Measurements from ENCODE around the gene RNF13.

DNA sequence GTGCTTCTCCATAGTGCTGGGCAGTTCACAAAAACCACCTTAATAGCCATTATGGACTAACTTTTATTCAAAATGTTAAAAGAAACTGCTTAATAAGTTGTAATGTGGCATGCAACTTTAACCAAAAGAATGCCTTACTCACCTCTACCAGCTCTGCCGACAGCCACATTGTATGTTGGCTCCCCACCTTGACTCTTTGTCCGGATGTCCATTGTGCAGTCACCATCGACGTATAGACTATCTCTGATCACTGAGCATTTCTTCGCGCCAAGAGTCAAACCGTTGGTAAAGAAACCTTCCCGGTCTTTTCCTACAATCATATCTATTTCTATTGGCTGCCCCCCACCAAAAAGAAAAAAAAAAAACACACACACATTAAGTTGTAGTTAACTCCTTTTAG, 155.2 kb downstream of the RNF13 start:
- TF ChIP-seq, protein P1, sequence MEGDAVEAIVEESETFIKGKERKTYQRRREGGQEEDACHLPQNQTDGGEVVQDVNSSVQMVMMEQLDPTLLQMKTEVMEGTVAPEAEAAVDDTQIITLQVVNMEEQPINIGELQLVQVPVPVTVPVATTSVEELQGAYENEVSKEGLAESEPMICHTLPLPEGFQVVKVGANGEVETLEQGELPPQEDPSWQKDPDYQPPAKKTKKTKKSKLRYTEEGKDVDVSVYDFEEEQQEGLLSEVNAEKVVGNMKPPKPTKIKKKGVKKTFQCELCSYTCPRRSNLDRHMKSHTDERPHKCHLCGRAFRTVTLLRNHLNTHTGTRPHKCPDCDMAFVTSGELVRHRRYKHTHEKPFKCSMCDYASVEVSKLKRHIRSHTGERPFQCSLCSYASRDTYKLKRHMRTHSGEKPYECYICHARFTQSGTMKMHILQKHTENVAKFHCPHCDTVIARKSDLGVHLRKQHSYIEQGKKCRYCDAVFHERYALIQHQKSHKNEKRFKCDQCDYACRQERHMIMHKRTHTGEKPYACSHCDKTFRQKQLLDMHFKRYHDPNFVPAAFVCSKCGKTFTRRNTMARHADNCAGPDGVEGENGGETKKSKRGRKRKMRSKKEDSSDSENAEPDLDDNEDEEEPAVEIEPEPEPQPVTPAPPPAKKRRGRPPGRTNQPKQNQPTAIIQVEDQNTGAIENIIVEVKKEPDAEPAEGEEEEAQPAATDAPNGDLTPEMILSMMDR (IDR thresholded peaks at IDR 0.05), result no peak
- TF ChIP-seq POLR2A (IDR thresholded peaks at IDR 0.05), result no peak

All from breast epithelium (tissue), 3 donors.